Inflammatory macrophage treated with lipopolysaccharide for 1 hour (primary cell): Measurements from ENCODE around the gene KHDC4.
"Not testable (repeated sequence)": the region's sequence is repeated elsewhere in the genome, so short reads cannot be mapped to it uniquely, and the experiment has no call there.

Source experiments
- DNase-seq, 2 donors: peaks; one replicate each; pipeline ENCODE4 v3.0.0-alpha.2; 2020 to 2022

The KHDC4 gene

DNA sequence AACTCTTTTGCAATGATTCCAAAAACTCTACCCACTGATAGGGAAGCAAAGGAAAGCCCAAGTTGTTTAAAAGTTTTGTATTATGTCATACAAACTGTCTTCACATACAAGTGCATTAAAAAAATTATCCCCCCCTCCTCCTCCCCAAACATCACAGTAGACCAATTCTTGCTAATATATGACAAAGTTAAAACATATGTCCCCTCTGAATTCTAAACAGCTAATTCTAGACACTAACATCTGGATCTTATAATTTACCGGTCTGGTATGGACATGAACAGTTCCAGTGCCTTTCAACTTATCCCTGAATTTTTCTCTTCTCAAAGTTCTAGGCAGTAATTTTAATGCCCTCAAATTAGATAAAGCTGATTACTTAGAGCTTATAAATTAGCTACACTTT, 36.5 kb downstream of the KHDC4 start:
- DNase-seq = no peak

DNA sequence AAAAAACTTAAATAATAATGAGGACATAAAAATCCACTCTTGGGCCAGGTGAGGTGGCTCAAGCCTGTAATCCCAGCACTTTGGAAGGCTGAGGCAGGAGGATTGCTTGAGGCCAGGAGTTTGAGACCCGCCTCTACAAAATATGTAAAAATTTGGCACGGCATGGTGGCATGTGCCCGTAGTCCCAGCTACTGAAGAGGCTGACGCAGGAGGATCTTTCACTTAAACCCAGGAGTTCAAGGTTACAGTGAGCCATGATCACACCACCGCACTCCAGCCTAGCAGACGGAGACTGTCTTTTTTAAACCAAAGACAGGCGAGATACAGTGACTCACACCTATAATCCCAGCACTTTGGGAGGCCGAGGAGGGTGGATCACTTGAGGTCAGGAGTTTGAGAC, 37.7 kb downstream of the KHDC4 start:
- not testable (repeated sequence) for DNase-seq

DNA sequence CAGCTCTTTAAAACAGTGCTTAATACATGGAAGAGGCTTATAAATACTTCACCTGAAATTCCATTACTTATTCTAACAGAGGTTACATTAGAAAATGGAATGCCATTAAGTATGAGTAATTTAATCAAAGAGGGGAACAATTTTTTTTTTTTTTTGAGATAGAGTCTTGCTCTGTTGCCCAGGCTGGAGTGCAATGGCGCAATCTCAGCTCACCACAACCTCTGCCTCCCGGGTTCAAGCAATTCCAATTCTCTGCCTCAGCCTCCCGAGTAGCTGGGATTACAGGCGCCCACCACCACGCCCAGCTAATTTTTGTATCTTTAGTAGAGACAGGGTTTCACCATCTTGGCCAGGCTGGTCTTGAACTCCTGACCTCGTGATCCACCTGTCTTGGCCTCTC, 38.6 kb downstream of the KHDC4 start:
- not testable (repeated sequence) for DNase-seq

DNA sequence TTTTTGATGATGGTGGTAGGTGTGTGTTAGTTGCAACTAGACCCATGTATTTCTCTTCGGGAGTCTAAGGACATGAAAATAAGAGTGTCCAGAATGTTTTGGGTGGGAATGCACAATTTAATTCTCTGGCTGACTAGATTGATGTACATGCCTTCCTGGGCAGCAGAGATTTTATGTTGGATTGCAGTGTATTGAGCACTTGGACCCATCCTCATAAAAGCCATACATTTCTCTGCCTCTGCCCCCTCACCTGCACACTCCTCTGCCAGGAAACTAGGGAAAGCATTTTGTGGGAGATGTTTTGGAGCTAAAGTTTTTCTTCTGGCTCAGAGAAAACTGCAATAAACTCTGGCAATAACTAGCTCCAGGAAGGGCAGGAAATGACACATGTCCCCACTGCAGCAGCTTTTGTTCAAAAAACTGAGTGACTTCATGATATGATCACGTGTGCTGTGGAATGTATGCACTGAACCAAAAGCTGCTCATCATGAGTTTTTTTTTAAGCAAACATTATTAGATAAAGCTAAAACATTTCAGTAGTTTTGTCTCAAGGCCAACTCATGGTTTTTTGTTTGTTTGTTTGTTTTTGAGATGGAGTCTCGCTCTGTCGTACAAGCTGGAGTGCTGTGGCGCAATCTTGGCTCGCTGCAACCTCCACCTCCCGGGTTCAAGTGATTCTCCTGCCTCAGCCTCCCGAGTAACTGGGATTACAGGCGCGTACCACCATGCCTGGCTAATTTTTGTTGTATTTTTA, 40.6 kb downstream of the KHDC4 start:
- DNase-seq = peak; percentile 61 to 65

GRCh38 chr1:155892796-155893195, 41.4 kb downstream of the KHDC4 start:
- no peak for DNase-seq

GRCh38 chr1:155890251-155890650, 44.0 kb downstream of the KHDC4 start:
- no peak for DNase-seq

DNA sequence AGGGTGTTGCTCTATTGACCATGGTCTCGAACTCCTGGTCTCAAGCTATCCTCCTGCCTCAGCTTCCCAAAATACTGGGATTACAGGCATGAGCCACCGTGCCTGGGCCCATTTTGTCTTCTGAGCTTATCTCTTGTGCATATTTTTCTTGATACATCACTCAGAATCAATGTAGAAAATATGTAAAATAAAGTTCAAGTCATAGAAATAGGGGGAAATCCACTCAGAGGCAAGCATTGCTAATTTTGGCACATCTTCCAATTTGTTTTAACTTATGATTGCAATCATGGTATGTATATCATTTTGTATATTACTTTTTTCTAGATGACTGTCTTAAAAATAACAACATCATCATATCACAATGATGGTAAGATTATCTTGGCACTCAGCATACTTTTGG, 44.6 kb downstream of the KHDC4 start:
- no peak for DNase-seq

DNA sequence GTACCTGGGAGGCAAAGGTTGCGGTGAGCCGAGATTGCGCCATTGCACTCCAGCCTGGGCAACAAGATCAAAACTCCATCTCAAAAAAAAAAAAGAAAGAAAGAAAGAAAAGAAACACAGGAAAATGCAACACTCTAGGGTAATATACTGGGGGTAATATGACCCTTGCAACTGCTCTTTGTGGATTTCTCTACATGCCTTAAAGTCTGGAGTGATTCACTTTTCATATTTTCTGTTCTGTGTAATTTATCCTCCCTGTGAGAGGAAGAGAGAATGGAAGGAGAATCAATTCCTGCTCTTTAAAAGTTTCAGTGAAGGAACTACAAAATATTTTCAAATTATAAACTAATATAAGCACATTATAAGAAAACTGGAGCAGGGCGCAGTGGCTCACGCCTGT, 45.7 kb downstream of the KHDC4 start:
- no peak for DNase-seq

- no peak for DNase-seq
Observed at GRCh38 chr1:155884982-155885381, 49.2 kb downstream of the KHDC4 start.

- no peak for DNase-seq
Observed at GRCh38 chr1:155884031-155884960, 49.9 kb downstream of the KHDC4 start.

DNA sequence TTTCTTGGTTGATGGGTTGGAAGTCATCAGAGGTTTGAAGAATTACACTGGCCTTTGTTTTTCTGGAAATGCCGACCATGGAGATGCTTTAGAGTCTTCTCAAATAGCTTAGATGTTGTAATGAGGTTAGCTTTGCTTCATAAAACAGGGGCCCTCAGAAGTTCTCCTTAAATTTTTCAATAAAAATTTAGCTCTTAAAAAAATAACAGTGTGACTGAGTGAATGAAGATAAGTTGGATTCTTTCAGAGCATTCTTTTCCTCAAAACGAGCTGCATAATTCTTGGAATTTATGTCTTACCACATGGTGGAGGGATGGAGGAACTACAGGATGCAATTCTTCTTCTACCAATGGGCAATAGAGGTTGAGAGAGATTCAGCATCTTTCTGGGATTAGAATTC, 51.4 kb downstream of the KHDC4 start:
- DNase-seq = no peak

- DNase-seq = no peak
Observed at GRCh38 chr1:155882235-155882634, 52.0 kb downstream of the KHDC4 start.

DNA sequence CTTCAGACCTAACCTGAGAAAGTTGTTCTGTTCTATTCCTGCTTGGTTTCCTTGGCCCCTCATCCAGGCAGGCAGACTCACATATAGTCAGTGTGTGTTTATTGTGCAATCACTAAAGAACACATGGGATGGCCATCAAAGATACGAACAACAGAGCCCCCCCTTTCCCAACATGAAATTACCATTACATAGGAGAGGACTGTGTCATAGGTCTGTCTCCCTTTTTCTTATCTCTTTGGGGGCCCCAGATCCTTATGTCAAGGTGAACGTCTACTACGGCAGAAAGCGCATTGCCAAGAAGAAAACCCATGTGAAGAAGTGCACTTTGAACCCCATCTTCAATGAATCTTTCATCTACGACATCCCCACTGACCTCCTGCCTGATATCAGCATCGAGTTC, 53.3 kb downstream of the KHDC4 start:
- no peak for DNase-seq

DNA sequence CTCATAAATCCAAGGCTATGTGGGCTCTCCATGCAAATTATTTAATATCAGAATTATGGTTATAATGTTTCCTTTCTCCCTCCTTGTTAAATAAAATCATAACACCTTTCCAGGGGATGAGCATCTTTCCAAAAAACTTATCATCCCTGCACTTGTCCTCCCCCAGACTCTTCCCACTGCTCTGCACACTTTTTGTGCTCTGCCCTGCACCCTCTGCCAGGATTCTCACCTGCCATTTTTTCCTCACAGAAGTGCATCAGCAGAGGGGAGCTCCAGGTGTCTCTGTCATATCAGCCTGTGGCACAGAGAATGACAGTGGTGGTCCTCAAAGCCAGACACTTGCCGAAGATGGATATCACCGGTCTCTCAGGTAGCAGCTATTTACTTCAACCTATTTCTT, 54.0 kb downstream of the KHDC4 start:
- no peak for DNase-seq

DNA sequence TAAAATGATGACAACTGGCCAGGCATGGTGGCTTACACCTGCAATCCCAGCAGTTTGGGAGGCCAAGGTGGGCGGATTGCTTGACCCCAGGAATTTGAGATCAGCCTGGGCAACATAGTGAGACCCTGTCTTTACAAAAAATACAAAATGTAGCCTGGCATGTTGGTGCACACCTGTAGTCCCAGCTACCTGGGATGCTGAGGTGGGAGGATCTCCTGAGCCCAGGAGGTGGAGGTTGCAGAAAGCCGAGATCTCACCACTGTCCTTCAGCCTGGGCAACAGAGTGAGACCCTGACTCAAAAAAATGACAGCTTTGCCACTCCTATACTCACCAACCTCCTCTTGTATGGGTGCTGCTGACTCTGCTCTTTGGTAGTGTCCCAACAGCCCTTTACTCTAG, 56.3 kb downstream of the KHDC4 start:
- DNase-seq = no peak

DNA sequence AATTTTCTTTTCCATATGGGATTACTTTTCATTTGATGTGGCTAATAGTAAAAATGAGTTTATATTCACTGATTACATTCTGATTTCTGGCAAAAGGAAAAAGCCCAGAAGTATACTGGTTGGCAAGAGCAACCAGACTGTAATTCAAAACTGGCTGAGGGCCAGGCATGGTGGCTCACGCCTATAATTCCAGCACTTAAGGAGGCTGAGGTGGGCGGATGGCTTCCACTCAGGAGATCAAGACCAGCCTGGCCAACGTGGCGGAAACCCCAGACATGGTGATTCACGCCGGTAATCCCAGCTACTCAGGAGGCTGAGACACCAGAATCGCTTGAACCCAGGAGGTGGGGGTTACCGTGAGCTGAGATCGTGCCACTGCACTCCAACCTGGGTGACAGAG, 60.4 kb downstream of the KHDC4 start:
- DNase-seq = no peak

DNA sequence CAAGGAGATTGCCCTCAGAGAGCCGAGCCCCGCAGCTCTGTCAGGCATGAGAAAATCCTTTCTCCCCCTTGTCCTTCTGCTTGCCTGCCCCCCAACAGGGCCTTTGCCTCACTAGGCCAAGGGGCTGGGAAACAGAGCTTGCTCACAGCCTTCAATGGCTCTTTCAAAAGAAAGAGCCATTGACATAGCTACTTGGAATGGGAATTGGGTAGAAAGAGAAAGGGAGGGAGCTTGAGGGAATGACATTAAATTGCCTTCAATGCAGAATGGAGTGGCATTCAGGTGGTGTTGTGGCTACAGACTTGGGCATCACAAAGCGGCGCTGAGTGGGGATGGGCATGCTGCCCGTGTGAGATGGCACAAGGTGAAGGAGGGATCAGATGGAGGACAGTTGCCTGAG, 61.7 kb downstream of the KHDC4 start:
- no peak for DNase-seq

DNA sequence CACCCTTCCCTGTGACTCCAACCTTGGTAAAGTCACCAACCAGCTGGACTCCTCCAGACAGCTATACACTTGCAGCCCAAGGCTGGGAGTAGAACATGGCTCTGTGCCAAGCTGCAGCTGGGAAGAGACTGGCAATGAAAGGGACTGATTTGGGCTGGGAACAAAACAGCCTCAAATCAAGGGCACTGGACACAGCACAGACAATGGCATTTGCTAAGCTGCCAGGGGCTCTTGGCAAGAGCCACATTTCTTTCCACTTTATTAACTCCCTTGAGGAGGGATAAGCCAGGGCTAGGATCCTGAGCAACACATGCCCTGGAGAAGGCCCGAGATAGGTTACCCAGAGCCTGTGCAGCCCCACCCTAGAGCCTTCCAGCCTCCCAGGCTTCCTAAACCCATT, 62.8 kb downstream of the KHDC4 start:
- no peak for DNase-seq

DNA sequence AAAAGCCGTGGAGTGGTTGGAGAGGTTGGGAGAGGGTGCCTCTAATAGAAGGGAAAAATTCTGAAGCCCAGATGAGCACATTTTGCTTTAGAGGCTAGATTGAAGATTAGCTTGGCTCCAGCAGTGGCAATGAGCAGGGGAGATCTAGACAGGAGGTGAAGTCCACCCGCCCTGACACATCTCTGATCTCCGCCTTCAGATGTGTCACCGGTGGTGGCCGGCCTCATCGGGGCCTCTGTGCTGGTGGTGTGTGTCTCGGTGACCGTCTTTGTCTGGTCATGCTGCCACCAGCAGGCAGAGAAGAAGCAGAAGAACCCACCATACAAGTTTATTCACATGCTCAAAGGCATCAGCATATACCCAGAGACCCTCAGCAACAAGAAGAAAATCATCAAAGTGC, 66.4 kb downstream of the KHDC4 start:
- DNase-seq = no peak

DNA sequence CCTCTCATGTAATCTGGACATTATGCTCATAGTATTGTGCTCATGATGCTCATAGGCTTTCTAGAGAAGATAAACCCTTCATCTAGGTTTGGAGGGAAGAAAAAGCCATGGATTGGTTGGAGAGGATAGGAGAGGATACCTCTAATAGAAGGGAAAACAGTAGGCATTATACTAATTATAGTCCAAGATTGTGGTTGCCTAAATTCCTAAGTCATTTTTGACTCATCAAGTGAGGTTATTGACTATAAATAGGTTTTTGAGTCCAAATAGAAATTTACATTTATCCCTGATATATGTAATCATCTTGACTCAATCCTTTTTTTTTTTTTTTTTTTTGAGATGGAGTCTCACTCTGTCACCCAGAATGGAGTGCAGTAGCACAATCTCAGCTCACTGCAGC, 69.8 kb downstream of the KHDC4 start:
- no peak for DNase-seq
